ENCODE measurements around the gene PCLAF.

PCLAF gene

GRCh38 chr15:64381000-64381751, at the start of gene PCLAF:
PCLAF (minus strand) TSS chr15:64381441; CDS start chr15:64381371, 70 bp downstream.
- TF ChIP-seq TAF1 (IDR thresholded peaks at IDR 0.05; ENCODE audit: low read depth) (peak; percentile 52; the same call in 1 of the 2 replicates), FOXM1 (IDR thresholded peaks at IDR 0.05; ENCODE audit: borderline replicate concordance, low read depth) (no peak), REST (IDR thresholded peaks at IDR 0.05; ENCODE audit: low read depth) (no peak), NFIC (IDR thresholded peaks at IDR 0.05) (no peak), CEBPB (IDR thresholded peaks at IDR 0.05) (no peak), CREB1 (IDR thresholded peaks at IDR 0.05; ENCODE audit: low read depth) (peak; percentile 41; the same call in 1 of the 2 replicates), TEAD4 (IDR thresholded peaks at IDR 0.05) (no peak), YY1 (IDR thresholded peaks at IDR 0.05; ENCODE audit: low read depth) (no peak), EP300 (IDR thresholded peaks at IDR 0.05; ENCODE audit: borderline replicate concordance) (no peak), MAX (IDR thresholded peaks at IDR 0.05) (peak; percentile 75; the same call in 1 of the 2 replicates), RAD21 (IDR thresholded peaks at IDR 0.05; ENCODE audit: low read depth) (no peak), ZBTB7A (IDR thresholded peaks at IDR 0.05; ENCODE audit: low read depth) (no peak; the same call in 1 of the 2 replicates), EGR1 (IDR thresholded peaks at IDR 0.05) (no peak), USF1 (IDR thresholded peaks at IDR 0.05) (no peak), TCF12 (IDR thresholded peaks at IDR 0.05; ENCODE audit: low read depth) (peak; percentile 17; the same call in 1 of the 2 replicates)

- no peak for TF ChIP-seq EP300 (IDR thresholded peaks at IDR 0.05; ENCODE audit: borderline replicate concordance)
- no peak for TF ChIP-seq USF1 (IDR thresholded peaks at IDR 0.05)
- TF ChIP-seq RAD21 (IDR thresholded peaks at IDR 0.05; ENCODE audit: low read depth) = no peak
- TF ChIP-seq REST (IDR thresholded peaks at IDR 0.05; ENCODE audit: low read depth) = no peak
- TF ChIP-seq YY1 (IDR thresholded peaks at IDR 0.05; ENCODE audit: low read depth) = no peak
- TF ChIP-seq TAF1 (IDR thresholded peaks at IDR 0.05; ENCODE audit: low read depth) = no peak
- TF ChIP-seq MAX (IDR thresholded peaks at IDR 0.05) = no peak
- TF ChIP-seq NFIC (IDR thresholded peaks at IDR 0.05) = no peak
- no peak for TF ChIP-seq CEBPB (IDR thresholded peaks at IDR 0.05)
- no peak for TF ChIP-seq FOXM1 (IDR thresholded peaks at IDR 0.05; ENCODE audit: borderline replicate concordance, low read depth)
- TF ChIP-seq CREB1 (IDR thresholded peaks at IDR 0.05; ENCODE audit: low read depth) = no peak
- TF ChIP-seq ZBTB7A (IDR thresholded peaks at IDR 0.05; ENCODE audit: low read depth) = no peak
- no peak for TF ChIP-seq TCF12 (IDR thresholded peaks at IDR 0.05; ENCODE audit: low read depth)
- TF ChIP-seq TEAD4 (IDR thresholded peaks at IDR 0.05) = no peak
- TF ChIP-seq EGR1 (IDR thresholded peaks at IDR 0.05) = no peak
Observed at GRCh38 chr15:64430000-64430735, 48.9 kb upstream of the PCLAF start.

- TF ChIP-seq TAF1 (IDR thresholded peaks at IDR 0.05; ENCODE audit: low read depth) = no peak
- TF ChIP-seq EGR1 (IDR thresholded peaks at IDR 0.05) = no peak
- no peak for TF ChIP-seq MAX (IDR thresholded peaks at IDR 0.05)
- no peak for TF ChIP-seq REST (IDR thresholded peaks at IDR 0.05; ENCODE audit: low read depth)
- TF ChIP-seq NFIC (IDR thresholded peaks at IDR 0.05) = no peak
- TF ChIP-seq RAD21 (IDR thresholded peaks at IDR 0.05; ENCODE audit: low read depth) = no peak
- TF ChIP-seq FOXM1 (IDR thresholded peaks at IDR 0.05; ENCODE audit: borderline replicate concordance, low read depth) = no peak
- no peak for TF ChIP-seq CEBPB (IDR thresholded peaks at IDR 0.05)
- TF ChIP-seq TEAD4 (IDR thresholded peaks at IDR 0.05) = no peak
- no peak for TF ChIP-seq TCF12 (IDR thresholded peaks at IDR 0.05; ENCODE audit: low read depth)
- TF ChIP-seq USF1 (IDR thresholded peaks at IDR 0.05) = no peak
- no peak for TF ChIP-seq YY1 (IDR thresholded peaks at IDR 0.05; ENCODE audit: low read depth)
Observed at GRCh38 chr15:64429448-64429847, 48.2 kb upstream of the PCLAF start.

All from Ishikawa (cell line).